Measurements from ENCODE around the gene PHLDB3. TPM values are rescaled to one million over a fixed set of nuclear protein-coding genes. Genes with fewer than 3 reads are reported as not detected.
A peak's percentile ranks its signal among the peaks of the same experiment; 100 is the strongest.

Gene PHLDB3
- total RNA-seq, 3 donors from 2014 or later, result 7.5 to 19.5 (median 15.1) TPM

DNA sequence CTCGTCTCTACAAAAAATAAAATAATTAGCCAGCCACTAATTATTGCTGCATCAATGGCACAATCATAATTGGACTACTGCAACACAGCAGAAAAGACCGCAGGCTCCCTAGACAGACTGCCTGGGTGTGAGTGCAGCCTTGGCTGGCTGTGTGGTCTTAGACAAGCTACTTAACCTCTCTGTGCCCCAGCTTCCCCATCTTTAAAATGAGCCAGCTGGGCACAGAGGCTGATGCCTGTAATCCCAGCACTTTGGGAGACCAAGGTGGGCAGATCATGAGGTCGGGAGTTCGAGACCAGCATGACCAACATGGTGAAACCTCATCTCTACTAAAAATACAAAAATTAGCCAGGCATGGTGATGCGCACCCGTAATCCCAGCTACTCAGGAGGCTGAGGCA is 70.9 kb downstream of the PHLDB3 start:
- no peak for DNase-seq (ENCODE audit: low spot score in 2 of 2)
- no peak overlapping the region for H3K4me3 ChIP-seq

GRCh38 chr19:43433358-43433673 is 71.2 kb downstream of the PHLDB3 start:
- no peak for DNase-seq (ENCODE audit: low spot score in 2 of 2)
- intact Hi-C loops (cut with DNase I; ENCODE audit: low total_unique reads), result no loop called here
- TF ChIP-seq POLR2A (IDR thresholded peaks at IDR 0.05) (no peak), CTCF (IDR thresholded peaks at IDR 0.05) (no peak), POLR2AphosphoS5 (IDR thresholded peaks at IDR 0.05) (no peak)
- no peak overlapping the region for H3K4me3 ChIP-seq
- H3K27me3 ChIP-seq, result no peaks in the 10 kb centered on the region
- no peak overlapping the region for H3K27ac ChIP-seq
- no peaks in the 10 kb centered on the region for H3K36me3 ChIP-seq
- H3K9me3 ChIP-seq, result no peaks in the 10 kb centered on the region
- no peaks in the 10 kb centered on the region for H3K4me1 ChIP-seq

More for the DNA sequence above, 70.9 kb downstream of the PHLDB3 start:
- Histone ChIP-seq H3K9me3 (no peaks in the 10 kb centered on the region), H3K27ac (no peak overlapping the region), H3K4me1 (no peaks in the 10 kb centered on the region), H3K27me3 (no peaks in the 10 kb centered on the region), H3K36me3 (no peaks in the 10 kb centered on the region)
- intact Hi-C loops (cut with DNase I; ENCODE audit: low total_unique reads), result no loop called here
- no peak for TF ChIP-seq POLR2AphosphoS5 (IDR thresholded peaks at IDR 0.05)
- TF ChIP-seq CTCF (IDR thresholded peaks at IDR 0.05), result no peak
- no peak for TF ChIP-seq POLR2A (IDR thresholded peaks at IDR 0.05)

DNA sequence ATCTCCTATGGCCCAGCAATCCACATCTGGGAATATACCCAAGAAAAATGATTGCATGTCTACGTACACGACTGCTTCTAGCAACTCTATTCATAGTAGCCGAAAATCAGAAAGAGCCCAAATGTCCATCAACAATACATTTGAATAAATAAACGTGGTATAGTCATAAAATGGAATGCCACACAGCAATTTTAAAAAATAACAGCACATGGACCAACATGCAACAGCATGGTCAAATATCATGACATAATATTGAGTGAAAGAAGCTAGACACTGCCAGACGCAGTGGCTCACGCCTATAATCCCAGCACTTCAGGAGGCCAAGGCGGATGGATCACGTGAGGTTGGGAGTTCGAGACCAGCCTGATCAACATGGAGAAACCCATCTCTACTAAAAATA is 73.6 kb downstream of the PHLDB3 start:
- Histone ChIP-seq H3K9me3 (no peaks in the 10 kb centered on the region), H3K27me3 (no peaks in the 10 kb centered on the region), H3K36me3 (no peaks in the 10 kb centered on the region), H3K4me3 (no peak overlapping the region), H3K27ac (peak overlapping the region in 1 of 2 donors; percentile 60), H3K4me1 (peaks cover 0 to 2% of the 10 kb centered on the region in 2 donors)
- TF ChIP-seq POLR2A (IDR thresholded peaks at IDR 0.05) (no peak), CTCF (IDR thresholded peaks at IDR 0.05) (no peak), POLR2AphosphoS5 (IDR thresholded peaks at IDR 0.05) (no peak)
- no peak for DNase-seq (ENCODE audit: low spot score in 2 of 2)
- intact Hi-C loops (cut with DNase I; ENCODE audit: low total_unique reads), result no loop called here

- intact Hi-C loops (cut with DNase I; ENCODE audit: low total_unique reads), result no loop called here
- H3K9me3 ChIP-seq, result no peaks in the 10 kb centered on the region
- H3K27me3 ChIP-seq, result no peaks in the 10 kb centered on the region
- TF ChIP-seq POLR2AphosphoS5 (IDR thresholded peaks at IDR 0.05) (no peak), POLR2A (IDR thresholded peaks at IDR 0.05) (no peak), CTCF (IDR thresholded peaks at IDR 0.05) (no peak)
- no peak for DNase-seq (ENCODE audit: low spot score in 2 of 2)
- H3K4me3 ChIP-seq, result no peak overlapping the region
- peaks cover 0 to 5% of the 10 kb centered on the region in 2 donors for H3K4me1 ChIP-seq
- H3K27ac ChIP-seq, result peak overlapping the region; percentile 60 to 64
- H3K36me3 ChIP-seq, result no peaks in the 10 kb centered on the region
Observed at GRCh38 chr19:43430142-43430710, 74.3 kb downstream of the PHLDB3 start.

DNA sequence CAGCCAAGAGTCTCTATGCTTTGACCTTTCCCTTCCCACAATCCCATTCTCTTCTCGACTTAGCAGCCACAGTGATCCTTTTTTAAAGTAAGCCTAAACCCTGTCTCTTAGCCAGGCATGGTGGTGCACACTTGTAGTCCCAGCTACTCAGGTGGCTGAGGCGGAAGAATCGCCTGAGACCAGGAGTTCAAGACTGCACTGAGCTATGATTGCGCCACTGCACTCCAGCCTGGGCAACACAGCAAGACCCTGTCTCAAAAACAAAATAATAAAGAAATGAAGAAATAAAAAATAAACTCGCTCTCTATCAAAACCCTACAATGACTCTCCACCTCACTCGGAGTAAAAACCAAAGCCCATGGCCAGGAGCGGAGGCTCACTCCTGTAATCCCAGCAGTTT is 75.2 kb downstream of the PHLDB3 start:
- no peaks in the 10 kb centered on the region for H3K36me3 ChIP-seq
- TF ChIP-seq POLR2AphosphoS5 (IDR thresholded peaks at IDR 0.05) (no peak), POLR2A (IDR thresholded peaks at IDR 0.05) (no peak), CTCF (IDR thresholded peaks at IDR 0.05) (no peak)
- peak overlapping the region in 1 of 2 donors; percentile 60 for H3K27ac ChIP-seq
- H3K4me3 ChIP-seq, result no peak overlapping the region
- intact Hi-C loops (cut with DNase I; ENCODE audit: low total_unique reads), result no loop called here
- no peaks in the 10 kb centered on the region for H3K9me3 ChIP-seq
- no peaks in the 10 kb centered on the region for H3K27me3 ChIP-seq
- no peak for DNase-seq (ENCODE audit: low spot score in 2 of 2)
- peaks cover 0 to 5% of the 10 kb centered on the region in 2 donors for H3K4me1 ChIP-seq

Data from breast epithelium (tissue), 4 donors.